Measurements from ENCODE around the gene TRAF3IP1.

GRCh38 chr2:238337846-238338245, 17.5 kb downstream of the TRAF3IP1 start:
- TF ChIP-seq EZH2 (conservative IDR thresholded peaks at IDR 0.05; ENCODE audit: low read depth, low read length) (no peak), ZBTB21 (CRISPR knock-in tag; IDR thresholded peaks at IDR 0.05) (no peak), TFDP1 (CRISPR knock-in tag; IDR thresholded peaks at IDR 0.05; ENCODE audit: borderline replicate concordance) (no peak), NFIC (IDR thresholded peaks at IDR 0.05; ENCODE audit: low read length) (no peak), NR2F1 (CRISPR knock-in tag; IDR thresholded peaks at IDR 0.05) (no peak), ZNF615 (CRISPR knock-in tag; IDR thresholded peaks at IDR 0.05; ENCODE audit: borderline replicate concordance) (no peak), POLR2A (IDR thresholded peaks at IDR 0.05; ENCODE audit: insufficient read depth in 1 of 2, low read depth in 2 of 2, low read length in 2 of 2) (no peak), JUNB (CRISPR knock-in tag; IDR thresholded peaks at IDR 0.05; ENCODE audit: borderline replicate concordance) (no peak), ZNF557 (CRISPR knock-in tag; IDR thresholded peaks at IDR 0.05) (no peak), DPF2 (CRISPR knock-in tag; IDR thresholded peaks at IDR 0.05; ENCODE audit: borderline replicate concordance, low read depth) (no peak), FOXA3 (CRISPR knock-in tag; IDR thresholded peaks at IDR 0.05) (no peak)
- TF ChIP-seq, protein P1, sequence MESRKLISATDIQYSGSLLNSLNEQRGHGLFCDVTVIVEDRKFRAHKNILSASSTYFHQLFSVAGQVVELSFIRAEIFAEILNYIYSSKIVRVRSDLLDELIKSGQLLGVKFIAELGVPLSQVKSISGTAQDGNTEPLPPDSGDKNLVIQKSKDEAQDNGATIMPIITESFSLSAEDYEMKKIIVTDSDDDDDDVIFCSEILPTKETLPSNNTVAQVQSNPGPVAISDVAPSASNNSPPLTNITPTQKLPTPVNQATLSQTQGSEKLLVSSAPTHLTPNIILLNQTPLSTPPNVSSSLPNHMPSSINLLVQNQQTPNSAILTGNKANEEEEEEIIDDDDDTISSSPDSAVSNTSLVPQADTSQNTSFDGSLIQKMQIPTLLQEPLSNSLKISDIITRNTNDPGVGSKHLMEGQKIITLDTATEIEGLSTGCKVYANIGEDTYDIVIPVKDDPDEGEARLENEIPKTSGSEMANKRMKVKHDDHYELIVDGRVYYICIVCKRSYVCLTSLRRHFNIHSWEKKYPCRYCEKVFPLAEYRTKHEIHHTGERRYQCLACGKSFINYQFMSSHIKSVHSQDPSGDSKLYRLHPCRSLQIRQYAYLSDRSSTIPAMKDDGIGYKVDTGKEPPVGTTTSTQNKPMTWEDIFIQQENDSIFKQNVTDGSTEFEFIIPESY (CRISPR knock-in tag; IDR thresholded peaks at IDR 0.05) = no peak
- TF ChIP-seq, protein P2, sequence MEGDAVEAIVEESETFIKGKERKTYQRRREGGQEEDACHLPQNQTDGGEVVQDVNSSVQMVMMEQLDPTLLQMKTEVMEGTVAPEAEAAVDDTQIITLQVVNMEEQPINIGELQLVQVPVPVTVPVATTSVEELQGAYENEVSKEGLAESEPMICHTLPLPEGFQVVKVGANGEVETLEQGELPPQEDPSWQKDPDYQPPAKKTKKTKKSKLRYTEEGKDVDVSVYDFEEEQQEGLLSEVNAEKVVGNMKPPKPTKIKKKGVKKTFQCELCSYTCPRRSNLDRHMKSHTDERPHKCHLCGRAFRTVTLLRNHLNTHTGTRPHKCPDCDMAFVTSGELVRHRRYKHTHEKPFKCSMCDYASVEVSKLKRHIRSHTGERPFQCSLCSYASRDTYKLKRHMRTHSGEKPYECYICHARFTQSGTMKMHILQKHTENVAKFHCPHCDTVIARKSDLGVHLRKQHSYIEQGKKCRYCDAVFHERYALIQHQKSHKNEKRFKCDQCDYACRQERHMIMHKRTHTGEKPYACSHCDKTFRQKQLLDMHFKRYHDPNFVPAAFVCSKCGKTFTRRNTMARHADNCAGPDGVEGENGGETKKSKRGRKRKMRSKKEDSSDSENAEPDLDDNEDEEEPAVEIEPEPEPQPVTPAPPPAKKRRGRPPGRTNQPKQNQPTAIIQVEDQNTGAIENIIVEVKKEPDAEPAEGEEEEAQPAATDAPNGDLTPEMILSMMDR (CRISPR knock-in tag; IDR thresholded peaks at IDR 0.05) = no peak
